ENCODE data around the gene ASPSCR1. TPM values are rescaled to one million over a fixed set of nuclear protein-coding genes. Genes with fewer than 3 reads are reported as not detected.

The ASPSCR1 gene
- total and polyA plus RNA-seq, 2 of the 8 experiments (the other 6 are each of a cell fraction or from before 2014, with no cell fraction given), result 33.3 to 43.7 TPM

DNA sequence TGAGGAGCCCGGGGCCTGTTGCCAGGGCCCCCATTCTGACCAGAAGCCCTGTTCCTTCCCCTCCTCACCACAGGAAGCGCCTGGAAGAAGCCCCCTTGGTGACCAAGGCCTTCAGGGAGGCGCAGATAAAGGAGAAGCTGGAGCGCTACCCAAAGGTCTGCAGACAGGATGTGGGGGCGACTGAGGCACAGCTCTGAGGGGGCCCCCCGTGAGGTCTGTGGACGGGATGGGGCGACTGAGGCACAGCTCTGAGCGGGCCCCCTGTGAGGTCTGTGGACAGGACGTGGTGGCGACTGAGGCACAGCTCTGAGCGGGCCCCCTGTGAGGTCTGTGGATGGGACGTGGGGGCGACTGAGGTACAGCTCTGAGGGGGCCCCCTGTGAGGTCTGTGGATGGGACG lies 32.0 kb downstream of the ASPSCR1 start:
- Histone ChIP-seq H3K27ac (ENCODE audit: low read depth, low read length) (no peak overlapping the region), H4K8ac (ENCODE audit: extremely low read depth, insufficient read depth, low read length) (no peak overlapping the region), H3K79me2 (ENCODE audit: control insufficient read depth in 1 of 2, insufficient read depth in 2 of 2, low read length in 2 of 2) (no peaks in the 10 kb centered on the region), H3K79me1 (ENCODE audit: low read depth, low read length) (peaks cover 3% of the 10 kb centered on the region), H4K20me1 (replicated peaks in 1 of 2; ENCODE audit: control insufficient read depth in 1 of 2, insufficient read depth in 2 of 2, low read length in 2 of 2) (peaks cover 6 to 7% of the 10 kb centered on the region in 2 experiments), H2BK20ac (ENCODE audit: low read length) (no peak overlapping the region), H4K91ac (replicated peaks; ENCODE audit: insufficient read length, low read length) (no peak overlapping the region), H3K9ac (replicated peaks in 1 of 4; ENCODE audit: extremely low read depth in 1 of 4, low read depth in 3 of 4, low read length in 3 of 4) (no peak overlapping the region), H3K23ac (ENCODE audit: insufficient read length) (no peak overlapping the region), H2BK5ac (ENCODE audit: low read depth, low read length) (no peak overlapping the region), H3K23me2 (ENCODE audit: low read depth, low read length) (0 out of 2 replicates have a peak, but pooled peaks cover 1% of the 10 kb centered on the region), H3K4me1 (replicated peaks in 1 of 4; ENCODE audit: control insufficient read depth in 3 of 4, insufficient read depth in 4 of 4, low read length in 3 of 4) (peaks cover 0 to 1% (median 0%) of the 10 kb centered on the region in 4 experiments; a peak in 1 of 7 replicates), H3K9me3 (ENCODE audit: insufficient read depth in 2 of 2, low read depth in 1 of 2, low read length in 1 of 2) (no peaks in the 10 kb centered on the region), H3K14ac (ENCODE audit: insufficient read length) (no peak overlapping the region), H2AFZ (ENCODE audit: low read length) (no peak overlapping the region), H2BK15ac (ENCODE audit: low read length) (no peak overlapping the region), H2BK12ac (ENCODE audit: low read depth, low read length) (no peak overlapping the region), H4K5ac (ENCODE audit: insufficient read length, low read depth, low read length) (no peak overlapping the region), H3K27me3 (replicated peaks in 1 of 4; ENCODE audit: control insufficient read depth in 3 of 4, extremely low read depth in 1 of 4, insufficient read depth in 3 of 4, low read length in 3 of 4) (no peaks in the 10 kb centered on the region), H3K4me3 (ENCODE audit: extremely low read depth in 1 of 4, insufficient read depth in 2 of 4, low read depth in 3 of 4, low read length in 4 of 4) (no peak overlapping the region), H3K56ac (replicated peaks; ENCODE audit: insufficient read length, low read depth, low read length) (no peak overlapping the region), H3K36me3 (ENCODE audit: control insufficient read depth in 2 of 4, insufficient read depth in 4 of 4, low read length in 3 of 4) (no peaks in the 10 kb centered on the region; a peak in 2 of 8 replicates), H2BK120ac (replicated peaks; ENCODE audit: low read depth, low read length) (no peak overlapping the region), H2AK5ac (ENCODE audit: low read depth, low read length) (no peak overlapping the region), H3K4me2 (ENCODE audit: insufficient read depth in 1 of 2, low read depth in 2 of 2, low read length in 2 of 2) (no peak overlapping the region), H3K18ac (ENCODE audit: extremely low read depth, low read length) (no peak overlapping the region), H3K4ac (replicated peaks; ENCODE audit: insufficient read length, low read depth, low read length) (no peak overlapping the region)
- ChIA-PET CTCF (ENCODE audit: partially characterized antibody) (interaction anchor here (0.7 to 3.4 kb wide), 9 partner anchors 11 to 184 kb away, joined by 3 to 16 read pairs (median 4); no protein-coding TSS in a partner anchor), POLR2A (ENCODE audit: partially characterized antibody) (interaction anchor here (0.6 to 3.2 kb wide), 5 partner anchors 8 to 294 kb away, joined by 3 to 13 read pairs (median 5); partner anchors contain the start of genes CENPX and LRRC45)
- no peak for FAIRE-seq
- DNase-seq (ENCODE audit: low read depth in 1 of 2, low spot score in 2 of 2), result no peak
- 87% methylated on average over 13 of the region's 15 CpGs; no CpG with 5 or more reads in 1 of the 2 experiments for WGBS, 2 experiments (ENCODE audit: extremely low coverage in 1 of 2, insufficient coverage in 1 of 2, insufficient read length in 1 of 2, insufficient replicate concordance in 2 of 2, low coverage in 1 of 2, low lambda C conversion rate in 2 of 2, missing lambda C conversion rate in 1 of 2)
- TF ChIP-seq SIRT6 (IDR thresholded peaks at IDR 0.05; ENCODE audit: low read length), result no peak
- TF ChIP-seq SUZ12 (IDR thresholded peaks at IDR 0.05; ENCODE audit: low read length), result no peak
- no peak for TF ChIP-seq POLR2A (IDR thresholded peaks at IDR 0.05; ENCODE audit: control extremely low read depth in 1 of 2, low read depth in 2 of 2, low read length in 2 of 2)
- no peak for TF ChIP-seq BACH1 (IDR thresholded peaks at IDR 0.05; ENCODE audit: low read length)
- no peak for TF ChIP-seq TCF12 (IDR thresholded peaks at IDR 0.05; ENCODE audit: low read depth, low read length)
- TF ChIP-seq NRF1 (IDR thresholded peaks at IDR 0.05; ENCODE audit: low read depth, low read length), result no peak
- no peak for TF ChIP-seq KDM4A (IDR thresholded peaks at IDR 0.05; ENCODE audit: low read depth, low read length, severe bottlenecking)
- TF ChIP-seq TEAD4 (IDR thresholded peaks at IDR 0.05; ENCODE audit: low read depth, low read length), result no peak
- no peak for TF ChIP-seq GABPA (IDR thresholded peaks at IDR 0.05; ENCODE audit: borderline replicate concordance, insufficient read depth, low read length)
- no peak for TF ChIP-seq PHF8 (conservative IDR thresholded peaks at IDR 0.05; ENCODE audit: low read depth, low read length)
- TF ChIP-seq CHD2 (IDR thresholded peaks at IDR 0.05; ENCODE audit: low read length), result no peak
